GM12875 (cell line): ENCODE results near the gene PLA2R1.
"Not testable (repeated sequence)": the region's sequence is repeated elsewhere in the genome, so short reads cannot be mapped to it uniquely, and the experiment has no call there.

ENCODE experiments used
- H3K4me3 ChIP-seq: one replicate; pipeline ENCODE4 v1.5.1; 2011; ENCODE audit warnings: low read depth, low read length, control low read depth
- CTCF ChIP-seq: IDR thresholded peaks from 2 replicates; pipeline ENCODE4 v1.5.1; 2011; ENCODE audit warnings: low read depth, mild to moderate bottlenecking, control low read depth, inconsistent platforms, low read length, moderate library complexity, borderline replicate concordance; ENCODE audit not compliant: insufficient read depth

The PLA2R1 gene

GRCh38 chr2:159973325-159973724 is 89.1 kb downstream of the PLA2R1 start:
- H3K4me3 ChIP-seq = no peak overlapping the region
- no peak for TF ChIP-seq CTCF

DNA sequence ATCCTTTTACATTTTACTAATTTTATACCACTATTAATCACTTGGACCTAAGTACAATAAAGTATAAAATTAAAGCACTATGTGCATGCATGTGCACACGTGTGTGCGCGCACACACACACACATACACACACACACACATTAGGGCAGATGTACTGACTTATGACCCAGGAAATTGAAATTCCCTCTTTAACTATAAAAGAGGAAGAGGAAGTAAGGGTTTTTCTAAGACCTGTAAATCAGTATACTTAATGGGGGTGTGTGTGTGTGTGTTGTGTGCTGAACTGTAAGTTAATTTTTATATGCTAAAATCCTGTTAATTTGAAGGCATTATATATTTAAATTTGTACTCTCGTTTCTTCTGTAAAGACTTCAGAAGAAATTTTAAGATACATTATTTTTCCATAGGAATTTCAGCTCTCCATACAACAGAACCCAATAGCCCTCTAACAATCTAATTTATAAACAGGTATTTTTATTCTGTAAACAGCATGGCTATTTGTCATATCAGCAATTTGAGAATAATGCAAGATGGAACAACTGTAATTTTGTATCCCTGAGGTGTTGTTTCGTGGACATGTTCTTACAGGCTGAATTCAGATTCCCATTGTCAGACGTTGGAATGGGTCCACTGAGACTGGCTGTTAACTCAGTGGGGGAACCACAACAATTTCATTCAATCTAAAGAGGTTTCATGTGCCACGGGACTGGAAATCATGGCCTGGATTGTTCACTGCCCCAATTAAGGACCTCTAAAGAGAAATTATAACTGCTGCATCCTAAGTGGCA is 90.9 kb downstream of the PLA2R1 start:
- TF ChIP-seq CTCF = no peak
- no peak overlapping the region for H3K4me3 ChIP-seq

DNA sequence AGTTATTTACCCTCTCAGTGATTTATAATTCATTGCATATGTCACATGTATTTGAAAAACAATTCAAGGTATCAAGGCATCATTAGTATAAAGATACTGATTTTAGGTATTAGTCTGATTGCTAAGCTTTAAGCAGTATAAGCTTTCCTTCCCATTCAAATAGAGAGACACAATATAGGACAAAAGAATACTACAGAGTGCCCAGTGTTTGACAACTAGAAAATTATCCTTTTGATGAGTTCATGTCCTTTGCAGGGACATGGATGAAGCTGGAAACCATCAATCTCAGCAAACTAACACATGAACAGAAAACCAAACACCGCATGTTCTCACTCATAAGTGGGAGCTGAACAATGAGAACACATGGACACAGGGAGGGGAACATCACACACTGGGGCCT is 91.9 kb downstream of the PLA2R1 start:
- H3K4me3 ChIP-seq = not testable (repeated sequence)

GRCh38 chr2:159968279-159968900 is 94.0 kb downstream of the PLA2R1 start:
- peak; percentile 59; the same call in 1 of the 2 replicates for TF ChIP-seq CTCF
- H3K4me3 ChIP-seq = no peak overlapping the region

- no peak overlapping the region for H3K4me3 ChIP-seq
- TF ChIP-seq CTCF = no peak
These were observed 98.7 kb downstream of the PLA2R1 start for GRCh38 chr2:159963700-159964099.

DNA sequence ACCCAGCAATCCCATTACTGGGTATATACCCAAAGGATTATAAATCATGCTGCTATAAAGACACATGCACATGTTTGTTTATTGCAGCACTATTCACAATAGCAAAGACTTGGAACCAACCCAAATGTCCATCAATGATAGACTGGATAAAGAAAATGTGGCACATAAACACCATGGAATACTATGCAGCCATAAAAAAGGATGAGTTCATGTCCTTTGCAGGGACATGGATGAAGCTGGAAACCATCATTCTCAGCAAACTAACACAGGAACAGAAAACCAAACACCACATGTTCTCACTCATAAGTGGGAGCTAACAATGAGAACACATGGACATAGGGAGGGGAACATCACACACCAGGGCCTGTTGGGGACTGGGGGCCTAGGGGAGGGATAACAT is 99.9 kb downstream of the PLA2R1 start:
- H3K4me3 ChIP-seq = not testable (repeated sequence)

DNA sequence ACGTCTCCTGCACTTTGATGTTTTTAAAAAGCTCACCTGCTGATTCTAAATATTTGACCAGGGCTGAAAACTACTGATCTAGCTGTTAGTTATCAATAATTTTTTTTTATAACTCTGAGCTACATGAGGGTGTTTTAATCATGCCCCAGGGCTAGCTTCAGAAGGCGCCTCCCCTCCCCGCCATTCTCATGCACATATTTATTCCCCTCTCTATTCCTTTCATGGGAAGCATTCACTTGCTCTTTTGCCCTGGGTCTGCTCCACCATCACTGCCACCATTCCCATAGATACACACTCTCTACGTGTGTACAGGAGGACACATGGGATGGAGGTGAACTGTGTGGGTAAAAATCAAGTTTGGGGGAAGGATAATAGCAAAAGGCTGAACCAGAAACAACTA is 101.0 kb downstream of the PLA2R1 start:
- no peak overlapping the region for H3K4me3 ChIP-seq
- no peak for TF ChIP-seq CTCF

DNA sequence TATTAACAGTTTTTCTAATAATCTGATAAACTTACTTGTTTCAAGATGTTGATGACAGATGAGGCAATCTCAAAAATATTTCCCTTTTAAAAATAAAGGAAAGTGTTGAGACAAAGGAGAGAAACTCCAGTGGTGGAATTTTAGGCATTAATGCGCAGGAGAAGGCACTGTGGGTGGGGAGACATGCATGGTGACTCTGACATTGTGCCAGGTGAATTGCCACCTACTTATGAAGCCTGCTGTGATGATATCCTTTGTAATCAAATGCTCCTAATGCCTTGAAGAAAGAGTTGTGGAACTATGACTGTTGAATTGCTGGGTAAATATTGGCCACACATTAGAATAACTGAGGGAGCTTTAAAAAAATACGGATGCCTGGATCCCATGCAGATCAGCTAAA is 101.4 kb downstream of the PLA2R1 start:
- no peak for TF ChIP-seq CTCF
- no peak overlapping the region for H3K4me3 ChIP-seq
